ENCODE data around the gene ZNF462.

DNA sequence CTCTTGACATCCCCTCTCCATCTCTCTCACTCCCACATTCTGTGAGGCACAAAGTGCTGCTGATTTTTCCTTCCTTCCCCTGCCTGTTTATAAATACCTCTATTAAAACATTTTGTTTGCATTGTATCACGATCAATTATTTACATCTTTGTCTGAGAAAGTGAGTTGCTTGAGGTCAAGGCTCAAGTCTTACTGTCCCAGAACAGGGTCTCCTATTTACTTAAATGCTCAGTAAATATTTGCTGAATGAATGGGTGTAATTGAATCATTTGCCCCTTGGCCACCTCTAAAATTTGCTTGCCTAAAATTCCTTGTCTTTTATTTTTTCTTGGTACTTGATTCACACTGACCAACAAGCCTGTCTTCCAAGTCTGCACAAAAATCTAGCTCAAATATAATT, 103.5 kb downstream of the ZNF462 start:
- TF ChIP-seq, protein P1, sequence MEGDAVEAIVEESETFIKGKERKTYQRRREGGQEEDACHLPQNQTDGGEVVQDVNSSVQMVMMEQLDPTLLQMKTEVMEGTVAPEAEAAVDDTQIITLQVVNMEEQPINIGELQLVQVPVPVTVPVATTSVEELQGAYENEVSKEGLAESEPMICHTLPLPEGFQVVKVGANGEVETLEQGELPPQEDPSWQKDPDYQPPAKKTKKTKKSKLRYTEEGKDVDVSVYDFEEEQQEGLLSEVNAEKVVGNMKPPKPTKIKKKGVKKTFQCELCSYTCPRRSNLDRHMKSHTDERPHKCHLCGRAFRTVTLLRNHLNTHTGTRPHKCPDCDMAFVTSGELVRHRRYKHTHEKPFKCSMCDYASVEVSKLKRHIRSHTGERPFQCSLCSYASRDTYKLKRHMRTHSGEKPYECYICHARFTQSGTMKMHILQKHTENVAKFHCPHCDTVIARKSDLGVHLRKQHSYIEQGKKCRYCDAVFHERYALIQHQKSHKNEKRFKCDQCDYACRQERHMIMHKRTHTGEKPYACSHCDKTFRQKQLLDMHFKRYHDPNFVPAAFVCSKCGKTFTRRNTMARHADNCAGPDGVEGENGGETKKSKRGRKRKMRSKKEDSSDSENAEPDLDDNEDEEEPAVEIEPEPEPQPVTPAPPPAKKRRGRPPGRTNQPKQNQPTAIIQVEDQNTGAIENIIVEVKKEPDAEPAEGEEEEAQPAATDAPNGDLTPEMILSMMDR (IDR thresholded peaks at IDR 0.05; ENCODE audit: low read depth, low read length, missing input control): no peak
- TF ChIP-seq, protein P2, sequence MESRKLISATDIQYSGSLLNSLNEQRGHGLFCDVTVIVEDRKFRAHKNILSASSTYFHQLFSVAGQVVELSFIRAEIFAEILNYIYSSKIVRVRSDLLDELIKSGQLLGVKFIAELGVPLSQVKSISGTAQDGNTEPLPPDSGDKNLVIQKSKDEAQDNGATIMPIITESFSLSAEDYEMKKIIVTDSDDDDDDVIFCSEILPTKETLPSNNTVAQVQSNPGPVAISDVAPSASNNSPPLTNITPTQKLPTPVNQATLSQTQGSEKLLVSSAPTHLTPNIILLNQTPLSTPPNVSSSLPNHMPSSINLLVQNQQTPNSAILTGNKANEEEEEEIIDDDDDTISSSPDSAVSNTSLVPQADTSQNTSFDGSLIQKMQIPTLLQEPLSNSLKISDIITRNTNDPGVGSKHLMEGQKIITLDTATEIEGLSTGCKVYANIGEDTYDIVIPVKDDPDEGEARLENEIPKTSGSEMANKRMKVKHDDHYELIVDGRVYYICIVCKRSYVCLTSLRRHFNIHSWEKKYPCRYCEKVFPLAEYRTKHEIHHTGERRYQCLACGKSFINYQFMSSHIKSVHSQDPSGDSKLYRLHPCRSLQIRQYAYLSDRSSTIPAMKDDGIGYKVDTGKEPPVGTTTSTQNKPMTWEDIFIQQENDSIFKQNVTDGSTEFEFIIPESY (IDR thresholded peaks at IDR 0.05): no peak
- TF ChIP-seq NR2F2 (IDR thresholded peaks at IDR 0.05): no peak
- TF ChIP-seq, protein P3, sequence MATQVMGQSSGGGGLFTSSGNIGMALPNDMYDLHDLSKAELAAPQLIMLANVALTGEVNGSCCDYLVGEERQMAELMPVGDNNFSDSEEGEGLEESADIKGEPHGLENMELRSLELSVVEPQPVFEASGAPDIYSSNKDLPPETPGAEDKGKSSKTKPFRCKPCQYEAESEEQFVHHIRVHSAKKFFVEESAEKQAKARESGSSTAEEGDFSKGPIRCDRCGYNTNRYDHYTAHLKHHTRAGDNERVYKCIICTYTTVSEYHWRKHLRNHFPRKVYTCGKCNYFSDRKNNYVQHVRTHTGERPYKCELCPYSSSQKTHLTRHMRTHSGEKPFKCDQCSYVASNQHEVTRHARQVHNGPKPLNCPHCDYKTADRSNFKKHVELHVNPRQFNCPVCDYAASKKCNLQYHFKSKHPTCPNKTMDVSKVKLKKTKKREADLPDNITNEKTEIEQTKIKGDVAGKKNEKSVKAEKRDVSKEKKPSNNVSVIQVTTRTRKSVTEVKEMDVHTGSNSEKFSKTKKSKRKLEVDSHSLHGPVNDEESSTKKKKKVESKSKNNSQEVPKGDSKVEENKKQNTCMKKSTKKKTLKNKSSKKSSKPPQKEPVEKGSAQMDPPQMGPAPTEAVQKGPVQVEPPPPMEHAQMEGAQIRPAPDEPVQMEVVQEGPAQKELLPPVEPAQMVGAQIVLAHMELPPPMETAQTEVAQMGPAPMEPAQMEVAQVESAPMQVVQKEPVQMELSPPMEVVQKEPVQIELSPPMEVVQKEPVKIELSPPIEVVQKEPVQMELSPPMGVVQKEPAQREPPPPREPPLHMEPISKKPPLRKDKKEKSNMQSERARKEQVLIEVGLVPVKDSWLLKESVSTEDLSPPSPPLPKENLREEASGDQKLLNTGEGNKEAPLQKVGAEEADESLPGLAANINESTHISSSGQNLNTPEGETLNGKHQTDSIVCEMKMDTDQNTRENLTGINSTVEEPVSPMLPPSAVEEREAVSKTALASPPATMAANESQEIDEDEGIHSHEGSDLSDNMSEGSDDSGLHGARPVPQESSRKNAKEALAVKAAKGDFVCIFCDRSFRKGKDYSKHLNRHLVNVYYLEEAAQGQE (IDR thresholded peaks at IDR 0.05): no peak

Measured in liver (tissue), 3 donors.